HG02798 (cell line): ENCODE measurements around the gene RASEF.

Experiments
- ATAC-seq: cut with Tn5 transposase; IDR thresholded peaks from one replicate; pipeline ENCODE4 v1.9.1; 2021; ENCODE audit warnings: mild to moderate bottlenecking; ENCODE audit not compliant: unreplicated experiment, poor library complexity

RASEF gene

DNA sequence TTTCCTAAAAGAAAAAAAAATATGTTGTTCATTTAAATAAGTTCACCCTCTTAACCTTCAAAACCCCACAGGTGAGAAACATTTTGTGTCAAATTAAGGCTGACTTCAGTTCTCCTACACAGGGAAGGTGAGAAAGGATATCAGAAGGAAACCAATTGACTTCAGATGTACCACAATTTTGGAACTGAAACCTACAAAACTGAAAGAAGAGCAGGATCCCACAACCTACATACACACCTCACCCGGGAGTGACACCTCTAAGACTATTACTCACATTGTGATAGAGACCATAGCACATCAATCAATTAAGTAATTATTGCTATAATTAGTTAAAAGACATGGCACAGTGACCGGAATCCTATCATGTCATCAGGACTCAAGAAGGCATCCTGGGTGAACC is 47.0 kb downstream of the RASEF start:
- ATAC-seq: no peak

DNA sequence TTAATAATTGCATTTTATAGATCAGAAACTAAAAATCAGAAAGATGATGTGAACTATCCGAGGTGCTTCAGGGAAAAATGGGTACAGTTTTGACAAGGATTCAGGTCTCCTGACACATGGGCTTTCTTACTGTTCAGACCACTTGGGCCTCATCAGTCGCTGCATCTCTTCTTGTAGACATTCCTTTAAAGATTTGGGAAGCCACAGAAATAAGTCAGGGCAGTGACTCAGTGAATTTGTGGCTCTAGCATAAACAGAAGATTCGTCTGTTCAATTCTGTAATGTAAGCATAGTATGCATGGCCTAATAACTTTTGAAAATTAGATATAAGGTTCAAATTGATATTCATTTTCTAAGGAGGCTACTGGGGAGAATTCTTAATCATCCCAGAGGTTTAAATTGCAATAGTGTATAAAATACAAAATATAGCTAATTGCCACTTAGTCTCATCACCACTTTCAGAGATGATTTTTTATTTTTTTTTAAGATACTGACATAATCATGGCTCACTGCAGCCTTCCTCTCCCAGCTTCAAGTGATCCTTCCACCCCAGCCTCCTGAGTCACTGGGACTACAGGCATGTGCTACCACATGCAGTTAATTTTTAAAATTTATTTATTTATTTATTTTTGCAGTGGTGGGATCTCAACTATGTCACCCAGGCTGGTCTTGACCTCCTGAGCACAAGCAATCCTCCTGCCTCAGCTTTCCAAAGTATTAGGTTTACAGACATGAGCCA is 48.9 kb downstream of the RASEF start:
- ATAC-seq: no peak

DNA sequence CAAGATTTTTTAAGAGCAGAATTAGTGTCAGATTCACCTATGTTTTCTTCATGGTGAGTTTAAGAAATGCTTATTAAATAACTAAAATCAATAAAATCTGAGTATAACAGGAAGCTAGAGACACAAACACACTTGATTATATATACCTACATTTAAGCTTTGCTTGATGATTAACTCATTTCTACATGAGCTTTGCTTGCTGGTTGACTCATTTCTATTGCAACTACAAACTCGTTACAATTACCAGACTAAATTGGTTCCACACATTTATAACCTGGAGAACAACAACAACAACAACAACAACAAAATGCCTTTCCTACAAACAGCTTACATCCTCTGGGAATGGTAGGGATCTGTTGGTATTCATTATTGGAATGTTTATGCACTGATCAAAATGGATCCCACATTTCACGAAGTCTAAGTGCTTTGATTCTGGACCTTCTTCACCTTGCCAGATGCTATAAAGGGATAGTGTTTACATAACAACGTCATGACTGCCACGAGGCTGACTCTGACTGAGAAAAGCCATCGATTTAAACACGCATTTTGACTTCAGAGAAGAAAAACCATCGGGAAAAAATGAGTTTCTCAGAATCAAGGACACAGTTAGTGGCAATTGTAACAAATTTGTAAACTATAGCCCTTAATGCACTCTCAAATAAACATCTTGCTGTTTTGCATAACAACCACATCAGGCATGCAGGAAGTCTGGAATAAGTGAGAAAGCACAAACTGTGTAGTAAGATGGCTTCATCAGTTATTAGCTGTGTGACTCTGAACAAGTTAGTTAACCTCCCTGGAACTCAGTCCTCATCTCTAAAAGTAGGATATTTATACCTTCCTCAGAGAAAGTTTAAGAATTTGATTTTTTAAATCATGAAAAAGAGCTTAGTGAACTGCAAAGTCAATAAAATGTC is 49.8 kb downstream of the RASEF start:
- no peak for ATAC-seq

DNA sequence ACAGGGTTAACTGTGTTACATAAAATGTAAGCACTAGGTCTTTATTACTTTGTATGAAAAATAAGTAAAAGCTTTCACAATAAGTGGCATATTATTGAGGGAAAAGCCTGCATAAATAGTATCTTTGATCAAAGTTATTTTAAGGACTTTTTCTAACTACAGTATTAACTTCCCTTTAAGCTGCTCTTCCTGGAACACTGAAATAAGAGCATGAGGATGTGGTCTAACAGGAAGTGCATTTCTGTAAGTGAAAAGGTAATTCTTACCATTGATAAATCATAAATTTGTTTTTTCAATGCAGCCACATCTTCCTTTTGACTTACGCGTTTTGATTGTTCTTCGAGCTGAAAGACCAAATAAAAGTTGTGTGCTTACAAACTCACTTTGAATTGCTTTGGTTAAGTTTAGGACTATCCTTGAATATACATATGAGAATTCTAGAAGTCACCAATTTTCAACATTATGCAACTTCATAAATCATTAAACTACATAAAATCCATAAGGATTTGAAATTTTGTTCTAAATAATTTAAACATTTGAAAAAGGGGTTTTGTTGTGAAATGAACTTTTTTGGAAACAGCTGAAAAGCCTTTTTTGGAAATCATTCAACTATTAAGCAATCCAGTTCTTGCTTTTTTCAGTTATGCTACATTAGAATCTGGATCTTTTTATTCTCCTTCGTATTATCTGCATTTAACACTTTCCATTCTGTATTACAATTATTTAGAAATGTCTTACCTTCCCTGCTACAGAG is 50.6 kb downstream of the RASEF start:
- no peak for ATAC-seq

DNA sequence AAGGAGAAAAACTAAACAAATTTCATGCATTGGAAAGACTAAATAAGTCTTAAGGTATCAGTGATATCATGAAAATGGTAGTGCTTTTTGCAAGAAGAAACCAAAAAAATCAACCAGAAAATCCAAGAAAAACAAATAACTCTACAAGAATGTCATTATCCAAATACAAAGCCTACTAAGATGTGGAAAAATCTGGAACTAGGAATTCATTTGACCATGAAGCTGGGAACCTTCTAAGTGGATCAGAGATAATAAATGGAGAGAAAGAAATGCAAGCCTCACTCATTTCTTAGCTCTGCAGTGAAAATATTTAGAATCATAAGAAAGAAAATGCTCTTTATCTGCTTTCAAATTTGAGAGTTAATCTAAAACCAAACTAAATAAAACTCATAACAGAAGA is 51.3 kb downstream of the RASEF start:
- ATAC-seq: no peak

DNA sequence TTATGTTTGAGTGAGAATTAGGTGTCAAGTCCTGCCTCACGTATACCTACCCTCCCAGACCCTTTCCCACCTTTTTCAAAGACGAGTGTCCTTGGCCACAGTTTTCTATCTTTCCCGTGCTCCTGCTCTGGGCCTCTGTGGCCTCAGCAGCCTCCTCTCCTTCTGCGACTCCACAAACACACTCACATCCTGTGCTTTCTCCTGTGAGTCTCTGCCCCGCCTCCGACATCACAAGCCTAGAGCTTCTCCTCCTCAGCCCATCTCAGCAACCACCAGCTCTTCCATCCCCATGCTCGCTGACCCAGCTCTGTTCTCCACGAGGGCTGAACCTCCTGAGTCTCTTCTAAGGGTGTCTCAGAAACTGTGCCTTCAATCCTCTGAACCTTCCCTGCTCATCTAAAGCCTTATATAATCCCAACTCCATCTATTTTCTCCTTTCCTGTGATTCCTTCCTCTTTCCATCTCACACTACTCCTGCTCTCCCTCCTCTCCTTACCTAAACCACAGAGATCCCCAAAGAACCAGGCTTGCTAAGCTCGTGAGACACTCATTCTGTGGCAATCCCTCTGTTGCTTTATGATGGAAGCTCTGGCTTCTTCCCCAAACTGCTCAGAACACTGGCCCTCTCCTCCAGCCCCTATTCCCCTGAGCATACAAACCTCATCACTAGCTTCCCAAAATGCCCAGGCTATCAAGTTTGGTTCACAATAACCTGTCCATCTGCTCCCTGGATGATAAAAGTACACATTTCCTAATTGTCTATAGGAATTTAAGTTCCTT is 55.2 kb downstream of the RASEF start:
- no peak for ATAC-seq

DNA sequence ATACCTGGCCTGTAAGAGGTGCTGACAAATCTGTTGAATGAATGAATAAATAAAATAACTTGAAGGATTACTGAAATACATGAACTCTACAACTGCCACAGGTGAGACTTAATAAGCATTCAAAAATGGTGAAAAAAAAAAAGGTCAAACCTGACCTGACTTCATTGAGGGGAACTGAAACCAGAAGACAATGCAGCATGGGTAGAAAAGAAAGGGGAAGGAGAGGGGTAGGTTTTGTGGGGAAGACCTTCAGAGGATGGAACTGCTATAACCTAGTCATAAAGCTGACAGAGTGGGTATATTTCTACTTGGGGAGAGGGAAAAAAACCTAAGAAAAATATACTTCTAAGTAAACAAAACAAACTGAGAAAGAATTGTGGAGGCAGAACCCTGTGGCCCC is 56.6 kb downstream of the RASEF start:
- no peak for ATAC-seq

DNA sequence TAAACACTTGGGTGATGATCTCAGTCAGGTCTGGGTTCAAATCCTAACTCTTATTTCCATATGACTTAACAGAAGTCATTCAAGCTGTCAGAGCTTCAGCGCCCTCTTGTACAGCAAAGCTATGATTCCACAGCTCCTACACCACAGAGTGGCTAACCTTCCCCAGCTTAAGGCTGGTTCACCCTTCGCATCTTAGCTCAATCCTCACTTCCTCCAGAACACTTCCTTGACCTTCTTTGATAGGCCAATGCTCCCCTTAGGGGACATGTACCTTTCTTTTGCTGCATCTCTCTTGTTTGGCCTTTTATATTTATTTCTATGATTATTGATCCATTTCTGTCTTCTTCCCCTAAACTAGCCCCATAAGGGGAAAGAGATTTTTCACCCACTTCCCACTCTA is 57.0 kb downstream of the RASEF start:
- ATAC-seq: no peak

DNA sequence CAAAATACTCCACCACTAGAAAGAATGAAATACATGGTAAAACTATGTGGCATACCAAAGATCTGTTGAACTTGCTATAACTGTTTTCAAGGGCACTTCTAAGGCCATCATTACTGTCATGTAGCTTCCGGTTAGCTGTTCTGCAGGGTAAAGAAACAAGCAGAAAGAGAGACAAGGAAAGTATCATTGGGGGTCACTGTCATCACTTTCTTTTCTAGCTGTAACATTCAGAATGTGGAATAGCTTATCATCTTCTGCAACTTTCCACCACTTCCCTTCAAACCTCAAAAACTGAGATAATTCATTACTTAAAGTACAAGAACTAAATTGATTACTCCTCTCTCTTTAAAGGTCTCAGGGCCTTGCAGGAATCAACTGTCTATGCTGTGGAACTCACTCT is 57.6 kb downstream of the RASEF start:
- ATAC-seq: no peak

DNA sequence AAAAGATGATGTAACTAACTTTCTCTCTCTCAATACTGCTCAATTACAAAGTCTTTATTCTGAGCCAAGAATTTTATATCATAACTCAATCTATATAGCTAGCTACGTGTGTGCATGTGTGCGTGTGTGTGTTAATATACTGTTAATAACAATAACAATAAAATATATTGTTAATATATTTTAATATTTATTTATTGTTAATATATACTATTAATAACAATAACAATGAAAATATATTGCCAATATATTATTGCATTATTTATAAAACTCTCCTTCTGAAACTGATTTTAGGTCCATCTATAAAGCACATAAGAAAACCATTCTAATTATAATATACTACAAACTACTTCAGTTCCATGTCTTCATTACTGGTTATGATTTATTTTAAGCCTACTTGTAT is 60.6 kb downstream of the RASEF start:
- no peak for ATAC-seq

DNA sequence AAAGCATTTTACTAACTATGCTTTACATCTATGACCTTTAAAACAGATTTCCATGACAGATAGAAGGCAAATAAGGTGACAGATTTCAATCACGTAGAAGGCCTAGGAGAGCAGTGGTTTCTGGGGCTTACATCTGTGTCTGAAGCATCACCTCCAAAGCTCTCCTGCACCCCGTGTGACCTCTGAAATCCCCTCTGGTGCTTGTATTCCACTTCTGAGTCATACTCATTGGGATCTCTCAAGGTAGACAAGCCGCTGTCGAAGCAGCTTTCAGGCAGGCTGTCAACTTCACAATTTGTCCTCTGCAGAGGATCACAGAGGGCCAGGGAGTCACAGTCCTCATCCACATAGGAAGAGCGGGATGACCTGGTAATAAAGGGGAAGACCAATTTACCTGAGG is 62.2 kb downstream of the RASEF start:
- ATAC-seq: no peak

DNA sequence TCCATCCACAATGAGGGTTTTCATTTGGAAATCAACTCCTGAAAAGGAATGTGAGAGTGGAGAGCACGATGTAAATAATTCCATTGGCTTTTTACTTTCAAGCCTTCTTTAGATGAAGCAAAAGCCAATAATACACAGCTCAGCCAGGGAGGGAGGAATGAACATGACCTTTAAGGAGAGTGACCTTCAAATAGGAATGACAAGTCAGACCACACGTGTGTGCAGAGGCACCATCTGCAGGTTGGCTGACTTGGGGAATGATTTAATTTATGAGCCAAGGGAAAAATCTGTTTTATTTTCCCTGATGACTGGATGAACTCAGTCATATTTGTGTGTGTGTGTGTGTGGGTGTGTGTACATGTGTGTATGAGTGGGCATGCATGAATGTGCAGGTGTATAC is 64.5 kb downstream of the RASEF start:
- ATAC-seq: no peak

DNA sequence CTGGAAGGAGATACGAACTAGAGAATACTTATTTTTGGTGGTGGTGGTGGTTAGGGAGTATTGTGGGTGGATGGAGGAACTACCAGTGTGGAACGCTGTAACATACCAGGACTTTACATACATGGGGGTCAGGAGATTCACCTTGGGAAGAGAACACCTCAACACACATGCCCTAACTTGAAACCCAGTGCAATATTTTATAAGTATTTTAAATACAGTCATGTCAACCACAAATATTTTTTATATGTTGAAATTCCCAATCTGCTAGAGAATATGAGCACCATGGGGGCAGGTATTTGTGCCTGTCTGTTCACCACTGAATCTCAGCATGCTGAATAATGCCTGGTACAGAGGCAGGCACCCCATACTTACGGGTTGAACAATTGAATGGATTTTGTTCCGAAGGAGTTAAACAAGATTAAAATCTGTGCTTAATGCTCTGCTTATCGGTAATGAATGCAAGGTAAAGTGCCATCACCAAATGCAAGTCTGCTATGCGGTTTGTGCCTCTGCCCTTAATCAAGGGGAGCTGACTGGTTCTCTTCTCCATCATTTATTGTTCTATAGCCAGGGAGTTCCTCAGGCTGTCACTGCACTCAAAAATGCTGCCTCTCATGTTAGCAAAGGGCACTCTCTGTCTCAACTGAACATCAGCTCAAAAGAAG is 65.3 kb downstream of the RASEF start:
- ATAC-seq: no peak

DNA sequence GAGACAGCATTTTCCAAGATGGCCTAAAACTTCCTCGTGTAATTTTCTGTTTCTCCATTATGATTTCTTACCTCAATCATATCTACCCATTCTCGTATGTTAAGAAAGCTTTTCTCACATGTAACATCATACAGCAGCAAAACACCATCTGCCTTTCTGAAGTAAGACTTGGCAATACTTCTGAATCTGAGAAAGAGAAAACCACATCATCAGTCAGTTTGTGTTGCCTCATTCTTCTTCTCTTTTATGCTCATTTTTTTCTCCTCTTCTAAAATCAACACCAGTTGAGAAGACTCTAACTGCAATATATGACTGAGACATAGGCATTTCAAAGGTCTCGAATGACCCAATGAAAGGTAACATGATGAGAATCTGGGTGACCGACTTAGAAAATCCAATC is 66.0 kb downstream of the RASEF start:
- ATAC-seq: no peak

DNA sequence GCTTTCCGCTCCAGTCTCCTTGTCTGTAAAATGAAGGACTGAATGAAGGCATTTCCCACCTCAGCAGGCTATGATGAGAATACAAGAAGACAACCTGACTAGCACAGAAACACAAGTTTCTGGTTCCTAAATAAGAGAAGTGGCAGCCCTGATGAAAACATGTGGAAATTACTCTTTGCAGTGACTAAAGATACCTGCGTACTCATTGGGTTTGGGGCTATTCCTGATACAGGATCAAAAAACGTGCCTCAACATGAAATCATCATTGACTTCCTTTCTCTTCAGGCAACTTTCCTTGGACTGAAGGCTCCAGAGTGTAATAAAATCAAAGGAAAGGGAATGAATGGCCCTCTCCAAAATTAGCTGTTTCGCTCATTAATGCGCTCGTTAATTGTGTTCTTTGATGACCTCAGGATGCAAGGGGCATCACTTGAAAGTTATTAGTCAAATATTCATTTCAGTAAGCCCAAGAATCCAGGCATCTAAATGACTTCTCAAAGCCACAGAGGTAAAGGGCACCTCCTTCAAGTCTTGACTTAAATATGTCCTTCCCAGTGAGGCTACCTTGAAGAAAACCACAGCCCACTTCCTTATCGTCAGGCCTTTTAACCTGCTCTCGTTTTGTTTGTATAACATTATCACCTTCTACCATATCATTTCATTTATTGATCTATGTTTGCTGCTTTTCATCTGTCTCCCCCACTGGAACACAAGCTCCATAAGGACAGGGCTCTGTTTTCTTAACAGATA is 68.9 kb downstream of the RASEF start:
- no peak for ATAC-seq

DNA sequence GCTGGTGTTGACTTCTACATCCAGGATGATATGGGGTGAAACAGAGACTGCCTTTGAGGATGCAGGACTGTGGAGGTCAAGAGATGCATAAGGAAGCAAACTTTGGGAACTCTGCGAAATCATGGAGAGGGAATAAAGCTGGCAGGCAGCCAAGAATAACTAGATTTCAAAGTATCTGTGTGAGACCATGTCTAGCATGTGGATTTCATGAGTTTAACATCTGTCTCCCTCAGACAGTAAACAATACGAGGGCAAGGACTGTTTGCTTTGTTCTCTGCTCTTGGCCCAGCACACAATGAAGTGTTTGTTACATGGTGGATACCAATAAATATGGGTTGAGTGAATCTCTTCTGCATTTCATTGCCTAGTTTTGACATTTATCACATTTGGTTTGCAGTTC is 71.3 kb downstream of the RASEF start:
- ATAC-seq: no peak

DNA sequence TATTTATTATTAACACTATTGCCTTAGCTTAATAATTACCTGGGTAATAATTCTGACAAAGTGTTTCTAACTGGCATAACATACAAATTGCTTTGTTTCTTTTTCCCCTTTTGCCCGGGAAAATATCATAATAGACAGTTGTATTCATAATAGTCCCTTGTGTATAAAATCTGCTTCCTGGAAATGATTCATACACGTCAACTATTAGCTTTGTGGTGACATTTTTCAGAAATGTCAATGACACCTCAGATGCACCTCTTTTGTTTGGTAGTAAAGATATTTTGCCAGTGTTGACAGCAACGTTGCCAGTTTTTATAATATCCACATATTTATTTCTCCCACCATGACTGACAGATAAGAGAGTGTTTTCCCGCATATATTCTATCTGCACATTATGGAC is 73.0 kb downstream of the RASEF start:
- ATAC-seq: no peak

DNA sequence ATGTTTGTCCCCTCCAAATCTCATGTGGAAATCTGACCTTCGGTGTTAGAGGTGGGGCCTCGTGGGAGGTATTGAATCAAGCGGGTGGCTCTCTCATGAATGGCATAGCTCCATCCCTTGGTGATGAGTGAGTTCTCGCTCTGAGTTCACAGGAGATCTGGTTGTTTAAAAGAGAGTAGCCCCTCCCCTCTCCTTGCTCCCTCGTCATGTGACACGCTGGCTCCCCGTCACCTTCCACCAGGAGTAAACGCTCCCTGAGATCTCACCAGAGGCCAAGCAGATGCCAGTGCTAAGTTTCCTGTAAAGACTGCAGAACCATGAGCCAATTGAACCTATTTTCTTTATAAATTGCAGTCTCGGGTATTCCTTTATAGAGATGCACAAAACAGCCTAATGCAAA is 74.5 kb downstream of the RASEF start:
- ATAC-seq: no peak
